Measurements from ENCODE around the gene FAM174B. TPM values are rescaled to one million over a fixed set of nuclear protein-coding genes. Genes with fewer than 3 reads are reported as not detected.

FAM174B gene
- total RNA-seq, 2 donors from 2014 or later, result 25.2 to 25.7 TPM

DNA sequence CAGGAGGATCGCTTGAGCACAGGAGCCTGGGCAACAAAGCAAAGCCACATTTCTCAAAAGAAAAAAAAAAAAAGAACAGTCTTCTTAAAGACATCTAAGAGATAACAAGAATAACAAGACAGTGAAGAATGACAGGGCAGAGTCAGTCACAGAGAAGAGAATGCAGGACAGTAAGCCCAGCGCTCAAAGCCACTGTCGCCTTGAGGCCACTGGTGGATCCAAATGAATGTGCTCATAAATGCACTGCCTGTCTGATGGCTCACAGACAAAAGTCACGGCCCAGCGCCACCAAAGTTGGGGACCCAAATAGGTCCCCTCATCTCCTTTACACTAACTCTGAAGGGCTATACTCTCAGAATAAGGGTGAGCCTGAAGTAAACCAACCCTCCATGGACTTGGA, 52.3 kb downstream of the FAM174B start:
- Histone ChIP-seq H3K27me3 (no peaks in the 10 kb centered on the region), H3K9me3 (no peaks in the 10 kb centered on the region), H3K9ac (ENCODE audit: low read depth in 2 of 2, low read length in 2 of 2) (no peak overlapping the region), H3K4me1 (no peaks in the 10 kb centered on the region), H3K27ac (no peak overlapping the region), H3K36me3 (no peaks in the 10 kb centered on the region), H3K4me3 (no peak overlapping the region)
- intact Hi-C loops (cut with DNase I), result no loop called here
- TF ChIP-seq, protein P1, sequence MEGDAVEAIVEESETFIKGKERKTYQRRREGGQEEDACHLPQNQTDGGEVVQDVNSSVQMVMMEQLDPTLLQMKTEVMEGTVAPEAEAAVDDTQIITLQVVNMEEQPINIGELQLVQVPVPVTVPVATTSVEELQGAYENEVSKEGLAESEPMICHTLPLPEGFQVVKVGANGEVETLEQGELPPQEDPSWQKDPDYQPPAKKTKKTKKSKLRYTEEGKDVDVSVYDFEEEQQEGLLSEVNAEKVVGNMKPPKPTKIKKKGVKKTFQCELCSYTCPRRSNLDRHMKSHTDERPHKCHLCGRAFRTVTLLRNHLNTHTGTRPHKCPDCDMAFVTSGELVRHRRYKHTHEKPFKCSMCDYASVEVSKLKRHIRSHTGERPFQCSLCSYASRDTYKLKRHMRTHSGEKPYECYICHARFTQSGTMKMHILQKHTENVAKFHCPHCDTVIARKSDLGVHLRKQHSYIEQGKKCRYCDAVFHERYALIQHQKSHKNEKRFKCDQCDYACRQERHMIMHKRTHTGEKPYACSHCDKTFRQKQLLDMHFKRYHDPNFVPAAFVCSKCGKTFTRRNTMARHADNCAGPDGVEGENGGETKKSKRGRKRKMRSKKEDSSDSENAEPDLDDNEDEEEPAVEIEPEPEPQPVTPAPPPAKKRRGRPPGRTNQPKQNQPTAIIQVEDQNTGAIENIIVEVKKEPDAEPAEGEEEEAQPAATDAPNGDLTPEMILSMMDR (IDR thresholded peaks at IDR 0.05), result no peak
- DNase-seq, result no peak

DNA sequence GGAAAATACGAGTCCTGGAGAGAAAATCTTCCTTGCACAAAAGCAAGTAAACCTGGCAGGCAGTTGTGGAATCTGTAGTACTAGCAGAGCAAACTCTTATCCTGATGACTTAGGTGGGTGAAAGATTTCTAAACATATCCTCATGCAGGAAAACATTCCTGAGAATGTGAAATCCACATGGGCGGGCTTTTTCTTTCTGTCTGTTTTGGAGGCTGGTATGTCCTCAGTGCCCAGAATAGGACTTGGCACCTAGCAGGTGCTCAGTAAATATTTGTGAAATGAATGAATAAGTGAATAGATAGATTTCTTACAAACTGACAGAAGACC, 53.3 kb downstream of the FAM174B start:
- H3K9me3 ChIP-seq, result no peaks in the 10 kb centered on the region
- H3K36me3 ChIP-seq, result no peaks in the 10 kb centered on the region
- no peak overlapping the region for H3K27ac ChIP-seq
- no peaks in the 10 kb centered on the region for H3K27me3 ChIP-seq
- intact Hi-C loops (cut with DNase I), result no loop called here
- no peak overlapping the region for H3K4me3 ChIP-seq
- H3K4me1 ChIP-seq, result no peaks in the 10 kb centered on the region
- TF ChIP-seq, protein P1 (IDR thresholded peaks at IDR 0.05), result no peak
- no peak overlapping the region for H3K9ac ChIP-seq (ENCODE audit: low read depth in 2 of 2, low read length in 2 of 2)
- DNase-seq, result no peak

DNA sequence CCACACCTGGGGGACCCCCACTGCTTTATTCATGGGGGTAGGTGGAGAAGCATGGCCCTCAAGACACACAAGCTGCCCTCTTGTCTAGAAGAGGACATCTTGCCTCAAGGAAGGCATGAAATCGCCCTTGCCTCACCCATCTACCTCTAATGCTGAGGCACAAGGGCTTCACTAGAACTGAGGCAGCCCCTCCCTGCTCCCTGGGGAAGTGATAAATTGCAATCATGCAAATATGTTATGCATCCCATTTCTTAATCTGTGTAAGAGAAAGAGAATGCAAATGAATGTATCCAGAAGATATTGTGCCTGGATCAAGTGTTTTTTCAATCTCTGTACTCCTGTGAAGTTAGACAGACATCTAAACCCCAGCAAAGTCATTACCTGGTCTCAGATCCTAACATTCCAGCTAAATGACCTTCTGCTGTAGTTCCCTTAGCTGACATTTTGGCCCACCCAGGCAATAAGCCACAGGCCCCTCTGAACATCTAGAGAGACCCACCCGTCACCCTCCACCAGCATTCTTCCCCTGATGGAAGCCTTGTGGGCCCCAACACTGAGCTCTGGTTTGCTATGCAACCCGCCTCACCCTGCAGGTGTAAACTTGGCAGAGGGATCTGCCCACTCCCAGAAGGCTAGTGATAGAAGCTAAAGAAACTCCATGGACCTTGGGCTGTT, 53.8 kb downstream of the FAM174B start:
- Histone ChIP-seq H3K9ac (ENCODE audit: low read depth in 2 of 2, low read length in 2 of 2) (no peak overlapping the region), H3K4me1 (no peaks in the 10 kb centered on the region), H3K36me3 (no peaks in the 10 kb centered on the region), H3K27ac (no peak overlapping the region), H3K4me3 (no peak overlapping the region), H3K27me3 (no peaks in the 10 kb centered on the region), H3K9me3 (no peaks in the 10 kb centered on the region)
- DNase-seq, result no peak
- TF ChIP-seq, protein P1 (IDR thresholded peaks at IDR 0.05), result no peak
- intact Hi-C loops (cut with DNase I), result no loop called here

DNA sequence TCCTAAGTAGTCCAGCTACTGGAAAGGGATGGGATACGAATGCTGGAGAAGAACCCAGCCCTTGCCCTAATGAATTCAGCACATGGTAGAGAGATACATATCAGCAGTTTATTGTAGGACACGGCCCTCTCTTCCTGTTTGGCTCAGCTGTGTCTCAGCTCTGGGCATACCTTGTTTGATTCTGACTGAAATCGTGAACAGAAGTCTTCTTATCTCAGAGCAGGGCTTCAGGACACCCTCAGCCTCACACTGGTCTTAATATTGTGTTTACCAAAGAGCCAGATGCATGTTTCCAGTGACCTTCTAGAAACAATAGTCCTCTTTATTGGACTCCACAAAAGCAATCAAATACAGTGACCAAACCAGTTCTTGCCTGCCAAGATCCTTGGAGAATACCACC, 54.7 kb downstream of the FAM174B start:
- Histone ChIP-seq H3K4me1 (no peaks in the 10 kb centered on the region), H3K27me3 (no peaks in the 10 kb centered on the region), H3K36me3 (no peaks in the 10 kb centered on the region), H3K9ac (ENCODE audit: low read depth in 2 of 2, low read length in 2 of 2) (no peak overlapping the region), H3K4me3 (no peak overlapping the region), H3K9me3 (no peaks in the 10 kb centered on the region), H3K27ac (no peak overlapping the region)
- intact Hi-C loops (cut with DNase I), result no loop called here
- no peak for DNase-seq
- TF ChIP-seq, protein P1 (IDR thresholded peaks at IDR 0.05), result no peak

DNA sequence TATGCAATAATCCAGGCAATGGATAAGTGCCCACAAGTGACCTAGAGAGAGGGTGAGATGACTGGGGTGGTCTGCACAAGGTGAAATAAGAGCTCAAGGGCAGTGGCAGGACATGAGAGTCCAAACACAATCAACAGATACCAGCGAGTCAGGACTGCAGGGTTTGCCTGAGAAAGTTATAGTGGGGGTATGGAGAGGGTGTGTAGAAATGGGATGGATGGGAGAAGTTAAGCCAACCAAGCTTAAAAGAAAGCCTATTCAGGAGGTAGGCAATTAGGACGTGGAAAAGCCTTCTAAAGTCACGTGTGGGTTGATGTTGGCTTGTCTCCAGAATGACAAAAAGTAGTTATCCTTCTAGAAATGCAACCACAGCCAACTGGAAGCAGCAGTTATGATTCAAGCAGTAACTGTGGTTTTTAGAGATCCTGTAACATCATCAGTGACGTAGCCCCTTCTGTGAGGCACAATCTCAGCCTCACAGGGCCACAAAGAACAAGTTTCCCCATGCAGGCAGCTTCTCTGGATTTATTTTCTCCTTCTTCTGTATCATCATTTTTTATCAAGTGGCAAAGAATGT, 56.1 kb downstream of the FAM174B start:
- H3K4me1 ChIP-seq, result no peaks in the 10 kb centered on the region
- no peaks in the 10 kb centered on the region for H3K27me3 ChIP-seq
- no peak overlapping the region for H3K4me3 ChIP-seq
- TF ChIP-seq, protein P1 (IDR thresholded peaks at IDR 0.05), result no peak
- intact Hi-C loops (cut with DNase I), result no loop called here
- H3K9me3 ChIP-seq, result no peaks in the 10 kb centered on the region
- H3K9ac ChIP-seq (ENCODE audit: low read depth in 2 of 2, low read length in 2 of 2), result no peak overlapping the region
- no peak for DNase-seq
- H3K27ac ChIP-seq, result no peak overlapping the region
- H3K36me3 ChIP-seq, result no peaks in the 10 kb centered on the region
